Measurements from ENCODE around the gene TLR7. TPM values are rescaled to one million over a fixed set of nuclear protein-coding genes. Genes with fewer than 3 reads are reported as not detected.

Gene TLR7
- total RNA-seq, 1 experiment from 2014 or later, result not detected

- WGBS (ENCODE audit: extremely low coverage, insufficient read length, low lambda C conversion rate), result no CpG with 5 or more reads among the region's 7 CpGs
Measured at GRCh38 chrX:12820737-12821136, 46.1 kb upstream of the TLR7 start.

More at GRCh38 chrX:12820737-12821136, 46.1 kb upstream of the TLR7 start:
- Histone ChIP-seq H3K9ac (ENCODE audit: extremely low read depth, insufficient read length, low read length) (no peak overlapping the region), H2BK120ac (ENCODE audit: low read depth, low read length, poor library complexity, severe bottlenecking) (no peak overlapping the region), H3K4me1 (ENCODE audit: insufficient read depth, low read length) (no peaks in the 10 kb centered on the region), H3K4me2 (ENCODE audit: insufficient read depth, insufficient read length, low read length) (no peak overlapping the region), H3K79me2 (ENCODE audit: insufficient read depth, low read length) (no peaks in the 10 kb centered on the region), H3K27ac (ENCODE audit: insufficient read length, low read depth, low read length) (no peak overlapping the region), H3K18ac (ENCODE audit: insufficient read length, low read depth, low read length) (no peak overlapping the region), H4K8ac (replicated peaks; ENCODE audit: insufficient read length, low read depth, low read length) (no peak overlapping the region), H2BK12ac (ENCODE audit: insufficient read length, low read depth, low read length) (no peak overlapping the region), H3K14ac (ENCODE audit: insufficient read depth, low read length) (no peak overlapping the region), H2BK5ac (ENCODE audit: insufficient read length, low read length) (no peak overlapping the region), H2BK20ac (ENCODE audit: low read depth, low read length, poor library complexity, severe bottlenecking) (no peak overlapping the region), H3K56ac (ENCODE audit: insufficient read length, low read depth, low read length) (no peak overlapping the region), H4K20me1 (ENCODE audit: control insufficient read depth, insufficient read depth, insufficient read length) (no peaks in the 10 kb centered on the region), H3T11ph (ENCODE audit: low read length) (no peak overlapping the region), H4K91ac (ENCODE audit: insufficient read length, low read depth, low read length) (no peak overlapping the region), H3K4ac (ENCODE audit: low read depth, low read length) (no peak overlapping the region), H3K9me3 (ENCODE audit: control insufficient read depth, low read depth, low read length) (no peaks in the 10 kb centered on the region), H2BK15ac (ENCODE audit: low read depth, low read length) (no peak overlapping the region), H3K23ac (ENCODE audit: insufficient read length, low read depth, low read length) (no peak overlapping the region), H2AFZ (ENCODE audit: low read length) (no peak overlapping the region), H2AK5ac (ENCODE audit: insufficient read length, low read length) (no peak overlapping the region), H4K5ac (ENCODE audit: insufficient read length, low read depth, low read length) (no peak overlapping the region), H3K23me2 (ENCODE audit: insufficient read length, low read depth, low read length, poor library complexity, severe bottlenecking) (no peaks in the 10 kb centered on the region), H3K79me1 (ENCODE audit: insufficient read depth, low read depth, low read length, poor library complexity, severe bottlenecking) (no peaks in the 10 kb centered on the region), H3K27me3 (ENCODE audit: insufficient read depth, low read length) (no peaks in the 10 kb centered on the region)
- no peaks in the 10 kb centered on the region for H3K4me1 Mint-ChIP-seq
- no peak for DNase-seq
- peaks cover 61 to 75% of the 10 kb centered on the region in 2 experiments for H3K9me3 Mint-ChIP-seq
- no peak overlapping the region for H3K4me3 Mint-ChIP-seq
- H3K27me3 Mint-ChIP-seq (ENCODE audit: low read depth), result no peaks in the 10 kb centered on the region
- H3K27ac Mint-ChIP-seq, result no peak overlapping the region
- no peak for TF ChIP-seq CTCF (conservative IDR thresholded peaks at IDR 0.05)
- H3K36me3 Mint-ChIP-seq (ENCODE audit: insufficient read depth in 1 of 3, low read depth in 3 of 3), result peaks cover 28 to 74% (median 38%) of the 10 kb centered on the region in 3 experiments
